HG02852 (cell line): Measurements from ENCODE around the gene TMCO6.
A peak's percentile ranks its signal among the peaks of the same experiment; 100 is the strongest.
"Not testable (repeated sequence)": the region's sequence is repeated elsewhere in the genome, so short reads cannot be mapped to it uniquely, and the experiment has no call there.

Experiments used
- ATAC-seq: cut with Tn5 transposase; IDR thresholded peaks from one replicate; pipeline ENCODE4 v1.9.1; 2021; ENCODE audit warnings: mild to moderate bottlenecking, moderate library complexity; ENCODE audit not compliant: unreplicated experiment

The TMCO6 gene

GRCh38 chr5:140630292-140631035 lies 8.8 kb upstream of the TMCO6 start:
- ATAC-seq, result no peak

DNA sequence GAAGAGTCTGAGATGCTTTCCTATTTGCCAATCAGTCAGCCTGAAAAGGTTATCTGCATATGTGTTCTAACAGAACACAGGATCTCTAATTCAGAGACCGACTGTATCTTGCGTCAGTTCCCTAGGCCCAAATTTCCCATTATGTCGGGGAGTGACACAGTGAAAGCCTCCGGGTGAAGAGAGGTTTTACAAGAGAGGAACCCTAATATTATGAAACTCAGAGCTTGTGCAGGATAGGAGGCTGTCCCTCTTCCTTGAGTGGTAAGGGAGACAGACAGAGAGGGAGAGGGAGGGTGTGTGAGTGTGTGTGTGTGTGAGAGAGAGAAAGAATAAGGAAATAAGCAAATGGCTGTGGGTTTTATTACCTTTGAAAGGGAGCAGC lies 8.2 kb upstream of the TMCO6 start:
- no peak for ATAC-seq

DNA sequence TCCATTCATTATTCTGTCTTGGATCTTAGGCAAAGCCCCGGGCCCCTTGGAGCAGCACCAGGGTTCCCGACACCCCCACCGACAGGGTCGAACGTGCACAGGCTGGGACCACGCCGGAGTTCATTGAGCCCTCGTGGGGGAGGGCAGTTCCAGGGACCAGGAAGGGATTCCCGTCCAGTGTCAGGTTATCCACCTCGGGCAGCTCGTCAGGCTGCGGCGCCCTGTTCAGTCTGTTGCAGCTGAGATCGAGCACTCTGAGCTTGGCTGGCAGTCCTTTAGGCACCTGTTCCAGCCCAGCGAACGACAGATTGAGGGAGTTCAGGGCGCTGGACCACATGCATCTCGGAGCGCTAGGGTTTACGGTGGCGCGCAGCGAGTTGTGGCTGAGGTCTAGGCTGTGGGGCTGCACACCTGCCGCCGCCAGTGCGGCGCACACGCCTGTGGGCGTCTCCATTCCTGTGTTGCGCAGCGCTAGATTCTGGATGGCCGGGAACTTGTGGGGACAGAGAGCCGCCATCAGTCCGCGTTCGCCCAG lies 7.4 kb upstream of the TMCO6 start:
- ATAC-seq, result peak; percentile 47

DNA sequence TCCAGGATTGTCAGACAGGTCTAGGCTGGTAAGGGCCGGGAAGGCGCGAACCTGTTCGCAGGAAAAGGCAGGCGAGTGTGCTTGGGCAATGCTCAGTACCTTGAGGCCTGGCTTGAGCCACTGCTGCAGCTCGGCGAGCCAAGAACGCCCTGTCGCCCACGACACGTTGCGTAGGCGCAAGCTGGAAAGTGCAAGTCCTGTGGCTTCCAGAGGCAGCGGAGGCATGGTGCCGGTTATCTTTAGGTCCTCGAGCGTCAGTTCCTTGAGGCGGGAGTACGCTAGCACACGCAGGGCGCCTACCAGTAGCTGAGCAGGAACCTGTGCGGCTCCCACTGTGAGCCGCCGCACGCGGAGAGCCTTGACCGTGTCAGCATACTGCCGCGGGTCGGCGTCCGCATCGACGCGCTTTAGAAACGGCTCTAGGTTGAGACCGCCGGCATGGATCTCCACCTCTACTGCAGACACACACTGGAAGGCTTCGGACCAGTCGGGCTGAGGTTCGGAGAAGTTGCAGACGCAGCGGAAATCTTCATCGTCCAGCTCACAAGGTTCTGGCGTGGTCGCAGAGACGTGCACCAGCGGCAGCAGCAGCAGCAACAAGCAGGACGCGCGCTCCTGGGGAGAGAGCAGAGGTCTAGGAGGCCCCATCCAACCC lies 6.8 kb upstream of the TMCO6 start:
- peak; percentile 69 for ATAC-seq

- ATAC-seq, result peak; percentile 2
Observed at GRCh38 chr5:140633021-140633471, 6.2 kb upstream of the TMCO6 start, which contains the start of gene CD14. Gene CD14 (minus strand): TSS chr5:140633175. CDS start chr5:140633071, 104 bp downstream.

DNA sequence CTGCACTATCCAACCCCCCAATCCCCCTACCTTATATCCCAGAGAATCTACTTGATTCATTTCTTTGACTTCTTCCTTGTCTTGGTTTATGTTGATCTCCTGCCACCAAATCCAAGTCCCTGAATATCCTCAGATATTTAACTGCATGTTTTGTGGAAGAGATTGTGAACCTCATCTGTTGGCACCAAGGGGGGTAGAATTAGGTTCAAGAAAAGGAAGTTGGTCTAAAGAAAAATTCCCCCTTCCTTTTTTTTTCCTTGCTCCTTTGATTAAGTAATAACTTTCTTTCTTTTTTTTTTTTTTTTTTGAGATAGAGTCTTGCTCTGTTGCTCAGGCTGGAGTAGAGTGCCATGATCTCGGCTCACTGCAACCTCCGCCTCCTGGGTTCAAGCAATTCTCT lies 5.8 kb upstream of the TMCO6 start:
- ATAC-seq, result no peak

DNA sequence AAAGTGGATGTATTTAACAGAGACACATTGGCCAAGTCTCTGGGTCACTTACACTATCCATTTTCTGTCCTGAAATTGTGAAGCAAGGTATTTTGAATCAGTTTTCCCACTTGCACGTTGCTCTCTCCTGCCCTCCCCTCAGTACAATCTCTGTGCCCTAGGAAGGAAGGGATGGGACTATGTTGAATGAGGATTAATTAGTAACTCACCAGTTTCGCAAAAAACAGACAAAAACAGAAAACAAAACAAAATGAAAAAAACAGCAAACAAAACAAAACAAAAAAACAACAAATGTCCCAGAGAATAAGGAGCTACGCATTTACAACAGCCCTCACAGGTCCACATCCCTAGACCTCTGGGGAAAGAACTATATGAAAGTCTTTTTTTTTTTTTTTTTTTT lies 5.1 kb upstream of the TMCO6 start:
- no peak for ATAC-seq

DNA sequence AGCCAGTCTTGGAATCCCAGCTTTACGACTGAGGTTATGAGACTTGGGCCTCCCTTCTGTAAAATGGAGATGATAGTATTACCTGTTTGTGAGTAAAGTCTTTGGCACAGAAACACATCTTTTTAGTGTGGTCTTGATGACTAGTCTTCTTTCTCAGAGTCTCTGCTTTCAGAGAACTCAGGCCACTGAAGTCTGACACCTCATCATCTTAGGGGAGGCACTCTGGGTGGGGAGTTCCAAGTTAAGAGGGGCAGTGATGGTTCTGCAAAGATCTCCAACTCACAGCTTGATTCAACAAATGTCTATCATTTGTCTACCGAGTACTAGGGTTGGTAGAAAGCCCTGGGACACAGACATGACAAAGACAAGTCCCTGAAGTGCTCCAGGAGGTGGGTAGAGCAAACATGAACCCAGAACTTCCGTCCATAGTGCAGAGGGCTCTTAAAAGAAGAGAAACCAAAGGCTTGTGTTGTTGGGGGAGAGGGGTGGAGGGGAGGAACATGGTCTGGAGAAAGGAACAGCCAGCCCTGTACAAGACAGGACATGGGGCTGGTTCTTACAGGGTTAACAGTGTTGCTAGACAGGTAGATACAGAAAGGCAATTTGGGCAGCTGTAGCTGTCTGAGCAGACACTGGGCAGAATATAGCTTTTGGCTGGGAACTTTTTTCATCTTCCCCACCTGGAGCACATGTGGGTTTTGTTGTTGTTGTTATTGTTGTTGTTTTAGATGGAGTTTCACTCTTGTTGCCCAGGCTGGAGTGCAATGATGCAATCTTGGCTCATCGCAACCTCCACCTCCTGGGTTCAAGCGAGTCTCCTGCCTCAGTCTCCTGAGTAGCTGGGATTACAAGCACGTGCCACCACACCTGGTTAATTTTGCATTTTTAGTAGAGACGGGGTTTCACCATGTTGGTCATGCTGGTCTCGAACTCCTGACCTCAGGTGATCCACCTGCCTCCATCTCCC lies 3.7 kb upstream of the TMCO6 start:
- ATAC-seq, result no peak

DNA sequence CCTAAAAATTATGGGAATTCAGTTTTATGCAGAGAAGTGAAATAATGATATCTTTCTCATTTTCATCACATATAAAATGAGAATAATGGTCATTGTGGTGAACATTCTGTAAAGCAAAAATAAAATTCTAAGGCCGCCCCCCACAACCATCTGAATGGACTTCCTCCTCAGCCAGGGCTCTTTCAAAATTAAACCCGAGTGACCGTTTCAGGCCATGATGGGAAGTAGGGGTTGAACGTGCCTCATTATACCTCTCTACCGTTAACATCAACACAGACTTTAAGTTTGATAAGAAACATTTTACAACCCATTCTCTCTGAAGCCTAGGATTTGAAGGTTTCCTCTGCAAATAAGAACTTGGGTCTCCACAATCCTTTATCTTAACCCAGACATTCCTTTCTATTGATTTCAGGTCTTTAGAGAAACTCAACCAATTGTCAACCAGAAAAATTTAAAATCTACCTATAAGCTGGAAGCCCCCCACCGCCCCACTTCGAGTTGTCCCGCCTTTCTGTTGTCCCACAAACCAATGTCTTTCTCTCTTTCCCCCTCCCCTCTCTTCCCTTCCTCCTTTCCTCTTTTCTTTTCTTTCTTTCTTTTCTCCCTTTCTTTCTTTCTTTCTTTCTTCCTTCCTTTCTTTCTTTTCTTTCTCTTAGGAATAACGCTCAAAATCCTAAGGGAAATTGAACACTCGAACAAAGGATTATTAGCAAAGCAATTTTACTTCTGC lies 1.7 kb upstream of the TMCO6 start:
- ATAC-seq, result no peak

GRCh38 chr5:140638898-140639147 lies 428 bp upstream of the TMCO6 start:
- ATAC-seq, result not testable (repeated sequence)

GRCh38 chr5:140641716-140642115 lies 2.5 kb downstream of the TMCO6 start:
- ATAC-seq, result no peak

GRCh38 chr5:140642718-140643117 lies 3.5 kb downstream of the TMCO6 start:
- ATAC-seq, result no peak

DNA sequence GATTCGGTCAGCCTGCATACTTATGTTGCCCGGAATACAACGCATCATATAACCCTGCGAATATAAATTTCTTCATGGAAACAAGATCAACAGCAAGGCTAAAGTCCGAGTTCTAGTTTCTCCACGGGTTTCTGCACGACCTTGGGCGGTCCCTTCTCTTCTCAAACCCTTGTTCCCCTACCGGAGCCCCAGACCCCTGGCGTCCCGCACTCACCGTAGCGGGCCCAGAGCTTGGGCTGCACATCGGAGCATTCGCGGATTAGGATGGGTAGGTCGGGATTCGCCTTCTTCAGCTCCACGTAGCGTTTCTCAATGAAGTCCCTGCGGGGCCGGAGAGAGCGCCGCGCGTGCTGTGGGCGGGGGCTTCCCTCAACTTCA lies 7.8 kb downstream of the TMCO6 start:
- peak; percentile 35 for ATAC-seq

GRCh38 chr5:140658870-140659269 lies 19.6 kb downstream of the TMCO6 start:
- no peak for ATAC-seq

DNA sequence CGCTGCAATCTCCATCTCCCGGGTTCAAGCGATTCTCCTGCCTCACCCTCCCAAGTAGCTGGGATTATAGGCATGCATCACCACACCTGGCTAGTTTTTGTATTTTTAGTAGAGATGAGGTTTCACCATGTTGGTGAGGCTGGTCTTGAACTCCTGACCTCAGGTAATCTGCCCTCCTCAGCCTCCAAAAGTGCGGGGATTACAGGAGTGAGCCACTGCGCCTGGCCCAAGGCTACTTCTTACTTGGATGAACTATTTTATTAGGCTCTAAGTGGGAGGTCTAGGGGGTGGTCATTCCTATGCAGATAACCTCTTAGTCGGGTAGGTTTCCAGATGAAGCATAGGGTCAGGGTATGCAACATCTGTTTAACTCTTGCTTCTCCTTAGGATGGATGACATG lies 21.1 kb downstream of the TMCO6 start:
- ATAC-seq, result not testable (repeated sequence)

GRCh38 chr5:140664030-140664358 lies 24.7 kb downstream of the TMCO6 start:
- no peak for ATAC-seq

GRCh38 chr5:140664359-140665119 lies 25.3 kb downstream of the TMCO6 start, which contains the start of gene WDR55:
Gene WDR55 (plus strand): TSS chr5:140664904. CDS start chr5:140664913, 9 bp downstream.
- ATAC-seq, result peak; percentile 98

GRCh38 chr5:140671035-140671434 lies 31.8 kb downstream of the TMCO6 start:
- not testable (repeated sequence) for ATAC-seq

DNA sequence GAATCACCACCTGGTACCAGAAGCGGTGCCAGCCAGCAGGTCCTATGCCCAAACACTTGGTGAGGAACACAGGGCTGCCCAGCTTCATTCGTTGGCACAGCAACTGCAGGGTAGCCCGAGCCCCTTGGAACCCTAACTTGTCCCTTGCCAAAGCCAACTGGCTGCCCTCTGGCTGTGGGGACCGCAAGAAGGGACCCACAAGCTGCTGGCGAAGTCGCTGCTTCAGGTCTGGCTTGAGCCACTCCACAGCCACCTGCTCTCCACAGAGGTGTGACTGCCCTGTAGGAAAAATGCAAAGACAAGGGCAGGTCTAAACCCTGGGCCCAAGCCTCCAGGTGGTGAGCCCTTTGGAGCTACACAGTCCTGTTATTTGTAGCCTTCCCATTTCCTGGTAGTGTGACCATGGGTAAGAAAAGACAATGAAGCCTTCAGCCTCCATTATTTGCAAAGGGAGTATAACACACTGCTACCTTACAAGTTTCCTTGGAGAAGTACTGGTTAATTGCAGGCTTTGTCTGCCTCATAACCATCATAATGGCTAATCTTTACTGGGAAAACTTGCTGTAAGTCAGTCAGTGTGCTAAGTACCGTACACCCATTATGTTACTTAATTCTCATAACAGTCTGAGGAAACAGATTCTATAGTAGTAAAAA lies 32.3 kb downstream of the TMCO6 start:
- no peak for ATAC-seq
